HepG2 (cell line): ENCODE results near the gene LDB3. TPM values are rescaled to one million over a fixed set of nuclear protein-coding genes. Genes with fewer than 3 reads are reported as not detected.

ENCODE experiments used
- AGO2 ChIP-seq: fragments of 200-400 bp; formaldehyde crosslinking; optimal IDR thresholded peaks from 2 replicates; pipeline ENCODE3; 2017; ENCODE audit warnings: mild to moderate bottlenecking, low read depth, low read length, moderate library complexity
- CHD2 ChIP-seq: IDR thresholded peaks from 2 replicates; pipeline ENCODE4 v1.6.1; 2011; ENCODE audit warnings: low read depth, low read length, improper control_type of control experiment
- GTF2F1 ChIP-seq: fragments of 150-350 bp; IDR thresholded peaks from 2 replicates; pipeline ENCODE4 v1.6.1; 2014; ENCODE audit warnings: low read length
- HIVEP1 ChIP-seq: sonication (generic); formaldehyde crosslinking; IDR thresholded peaks from 2 replicates; pipeline ENCODE4 v1.4.0; 2020; ENCODE audit warnings: mild to moderate bottlenecking, missing genetic modification reagents
- HNRNPLL ChIP-seq: fragments of 200-400 bp; formaldehyde crosslinking; IDR thresholded peaks from 2 replicates; pipeline ENCODE4 v1.6.1; 2017; ENCODE audit warnings: mild to moderate bottlenecking, low read depth, low read length; ENCODE audit not compliant: poor library complexity, severe bottlenecking
- IRF2 ChIP-seq: IDR thresholded peaks from 2 replicates; pipeline ENCODE4 v1.6.1; 2018; ENCODE audit warnings: missing genetic modification reagents, missing compliant biosample characterization
- ISL2 ChIP-seq: sonication (generic); formaldehyde crosslinking; IDR thresholded peaks from 2 replicates; pipeline ENCODE4 v1.5.0; 2020; ENCODE audit warnings: missing genetic modification reagents
- KAT7 ChIP-seq: IDR thresholded peaks from 2 replicates; pipeline ENCODE4 v1.6.1; 2018; ENCODE audit warnings: borderline replicate concordance, missing compliant biosample characterization
- KDM5B ChIP-seq: sonication (generic); formaldehyde crosslinking; IDR thresholded peaks from 2 replicates; pipeline ENCODE4 v1.4.0; 2020; ENCODE audit warnings: missing genetic modification reagents, mild to moderate bottlenecking, borderline replicate concordance
- MAZ ChIP-seq, 2 experiments: sonication (generic) in 1 of 2; formaldehyde crosslinking in 1 of 2; IDR thresholded peaks; 2 replicates each; pipeline versions ENCODE4 v1.5.0 to v1.6.1; 2012 to 2020; ENCODE audit warnings: low read depth in 2 of 2, mild to moderate bottlenecking in 2 of 2, borderline replicate concordance in 1 of 2, improper control_type of control experiment in 1 of 2, low read length in 1 of 2, missing genetic modification reagents in 1 of 2, moderate library complexity in 1 of 2
- RARA ChIP-seq: IDR thresholded peaks from 2 replicates; pipeline ENCODE4 v1.6.1; 2016; ENCODE audit warnings: missing genetic modification reagents, missing compliant biosample characterization
- RBFOX2 ChIP-seq: fragments of 200-400 bp; formaldehyde crosslinking; IDR thresholded peaks from 2 replicates; pipeline ENCODE4 v1.6.1; 2017; ENCODE audit warnings: low read depth, mild to moderate bottlenecking, low read length
- RBM39 ChIP-seq: fragments of 200-400 bp; formaldehyde crosslinking; IDR thresholded peaks from one replicate; pipeline ENCODE4 v1.6.1; 2018; ENCODE audit warnings: antibody characterized with exemption, mild to moderate bottlenecking, low read depth, low read length; ENCODE audit not compliant: poor library complexity, severe bottlenecking
- SRY ChIP-seq: sonication (generic); formaldehyde crosslinking; IDR thresholded peaks from 2 replicates; pipeline ENCODE4 v1.8.0; 2022; ENCODE audit warnings: mild to moderate bottlenecking, missing genetic modification reagents
- TBP ChIP-seq: sonication (generic); formaldehyde crosslinking; IDR thresholded peaks from 2 replicates; pipeline ENCODE4 v1.5.0; 2020; ENCODE audit warnings: missing genetic modification reagents
- TEAD3 ChIP-seq: optimal IDR thresholded peaks from 2 replicates; pipeline ENCODE3; 2016; ENCODE audit warnings: borderline replicate concordance
- ZNF160 ChIP-seq: sonication (generic); formaldehyde crosslinking; IDR thresholded peaks from 2 replicates; pipeline ENCODE4 v1.8.0; 2022; ENCODE audit warnings: mild to moderate bottlenecking, inconsistent platforms, missing genetic modification reagents
- ZNF337 ChIP-seq: sonication (generic); formaldehyde crosslinking; IDR thresholded peaks from 2 replicates; pipeline ENCODE4 v1.5.1; 2020; ENCODE audit warnings: missing genetic modification reagents, low read depth, mild to moderate bottlenecking, borderline replicate concordance
- ZNF496 ChIP-seq: sonication (generic); formaldehyde crosslinking; IDR thresholded peaks from 2 replicates; pipeline ENCODE4 v1.8.1; 2023; ENCODE audit warnings: mild to moderate bottlenecking, moderate library complexity, missing genetic modification reagents; ENCODE audit not compliant: insufficient replicate concordance
- ZNF589 ChIP-seq: sonication (generic); formaldehyde crosslinking; conservative IDR thresholded peaks from 2 replicates; pipeline ENCODE4 v1.8.0; 2022; ENCODE audit warnings: mild to moderate bottlenecking, moderate library complexity, missing genetic modification reagents
- ZNF772 ChIP-seq: sonication (generic); formaldehyde crosslinking; IDR thresholded peaks from 2 replicates; pipeline ENCODE4 v1.5.0; 2020; ENCODE audit warnings: mild to moderate bottlenecking, missing genetic modification reagents
- polyA plus RNA-seq, 8 experiments: library from polyadenylated mRNA; depleted of rRNA in 3 of 8; stranded (reverse) in 7 of 8; unstranded in 1 of 8; fragments of >200 nt; fragmentation: Illumina TruSeq in 4 of 8; extraction: Trizol in 4 of 8; gene quantifications; 2 replicates each; pipeline versions ENCODE4 v1.2.1 to v1.2.3, GENCODE V29; 2011 to 2016; ENCODE audit warnings: low read depth in 4 of 8, missing spikeins in 1 of 8, mixed read lengths in 1 of 8; ENCODE audit not compliant: insufficient read depth in 1 of 8
- total RNA-seq, 5 experiments: library from RNA; depleted of rRNA; stranded (reverse); fragments of >200 nt; fragmentation: Illumina TruSeq; extraction: Trizol; gene quantifications; 2 replicates each; pipeline ENCODE4 v1.2.3, GENCODE V29; 2016; ENCODE audit warnings: low read depth in 1 of 5
- TF ChIP-seq, protein P1 (sequence below): sonication (generic); formaldehyde crosslinking; IDR thresholded peaks from 2 replicates; pipeline ENCODE4 v1.5.0; 2020; ENCODE audit warnings: mild to moderate bottlenecking, missing genetic modification reagents, borderline replicate concordance
- TF ChIP-seq, protein P2 (sequence below): IDR thresholded peaks from 2 replicates; pipeline ENCODE4 v1.6.1; 2016
- TF ChIP-seq, protein P3 (sequence below): sonication (generic); formaldehyde crosslinking; IDR thresholded peaks from 2 replicates; pipeline ENCODE4 v1.8.0; 2022; ENCODE audit warnings: missing genetic modification reagents, low read depth, mild to moderate bottlenecking, borderline replicate concordance
- TF ChIP-seq, protein P4 (sequence below): sonication (generic); formaldehyde crosslinking; IDR thresholded peaks from 2 replicates; pipeline ENCODE4 v1.4.0; 2020; ENCODE audit warnings: low read depth, mild to moderate bottlenecking, missing genetic modification reagents

The LDB3 gene
- total and polyA plus RNA-seq, 2 of the 13 experiments (the other 11 are each of a cell fraction or from before 2014, with no cell fraction given): not detected

DNA sequence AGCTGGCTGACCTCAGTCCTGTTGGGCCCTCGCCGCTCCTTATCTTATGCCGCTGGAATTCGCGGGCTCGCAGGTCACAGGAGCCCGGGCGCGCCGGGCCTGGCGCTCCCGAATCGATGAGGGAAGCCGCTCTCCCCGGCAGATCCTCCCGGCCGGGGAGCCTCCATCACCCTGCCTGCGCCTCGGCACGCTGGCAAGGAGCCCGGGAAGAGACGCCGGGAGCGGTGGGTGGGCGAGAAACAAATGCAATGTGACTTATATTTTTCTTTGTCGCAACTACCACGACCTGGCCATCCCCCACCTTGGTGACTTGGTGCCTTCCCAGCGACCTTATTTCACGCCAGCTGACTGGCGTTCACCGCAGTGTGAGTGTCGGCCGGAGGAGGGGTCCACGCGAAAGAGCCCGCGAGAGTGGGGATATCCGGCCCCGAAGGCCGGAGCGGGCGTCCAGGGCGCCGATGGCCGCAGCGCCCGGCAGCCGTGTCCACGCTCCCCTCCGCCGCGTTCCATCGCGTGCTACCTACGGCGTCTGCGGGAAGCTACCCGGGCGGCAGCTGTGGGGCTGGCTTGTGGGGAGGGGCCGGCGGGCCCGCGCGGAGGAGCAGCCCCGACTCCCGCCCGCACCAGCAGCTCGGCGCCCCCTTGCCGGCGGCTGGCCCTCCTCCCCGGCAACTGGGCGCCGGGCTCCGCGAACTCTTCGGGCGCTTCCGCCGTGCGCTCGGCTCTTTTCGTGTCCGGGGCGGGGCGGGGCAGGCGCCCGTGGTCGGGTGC, 87.6 kb downstream of the LDB3 start (continued):
- TF ChIP-seq, protein P1, sequence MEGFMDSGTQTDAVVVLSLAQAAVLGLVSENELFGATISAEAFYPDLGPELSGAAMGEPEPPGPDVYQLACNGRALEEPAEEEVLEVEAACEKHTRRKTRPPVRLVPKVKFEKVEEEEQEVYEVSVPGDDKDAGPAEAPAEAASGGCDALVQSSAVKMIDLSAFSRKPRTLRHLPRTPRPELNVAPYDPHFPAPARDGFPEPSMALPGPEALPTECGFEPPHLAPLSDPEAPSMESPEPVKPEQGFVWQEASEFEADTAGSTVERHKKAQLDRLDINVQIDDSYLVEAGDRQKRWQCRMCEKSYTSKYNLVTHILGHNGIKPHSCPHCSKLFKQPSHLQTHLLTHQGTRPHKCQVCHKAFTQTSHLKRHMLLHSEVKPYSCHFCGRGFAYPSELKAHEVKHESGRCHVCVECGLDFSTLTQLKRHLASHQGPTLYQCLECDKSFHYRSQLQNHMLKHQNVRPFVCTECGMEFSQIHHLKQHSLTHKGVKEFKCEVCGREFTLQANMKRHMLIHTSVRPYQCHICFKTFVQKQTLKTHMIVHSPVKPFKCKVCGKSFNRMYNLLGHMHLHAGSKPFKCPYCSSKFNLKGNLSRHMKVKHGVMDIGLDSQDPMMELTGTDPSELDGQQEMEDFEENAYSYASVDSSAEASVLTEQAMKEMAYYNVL (CRISPR knock-in tag): peak; percentile 54; the same call in 1 of the 2 replicates
- TF ChIP-seq RBM39 (peak; percentile 68), SRY (CRISPR knock-in tag) (peak; percentile 80; the same call in 1 of the 2 replicates), ZNF589 (CRISPR knock-in tag) (peak; percentile 59; the same call in 1 of the 2 replicates), KDM5B (CRISPR knock-in tag) (peak; percentile 83), ISL2 (CRISPR knock-in tag) (peak; percentile 39; the same call in 1 of the 2 replicates), CHD2 (peak; percentile 53; the same call in 1 of the 2 replicates), HIVEP1 (CRISPR knock-in tag) (peak; percentile 75), RARA (CRISPR knock-in tag) (peak; percentile 55; the same call in 1 of the 2 replicates), ZNF337 (CRISPR knock-in tag) (peak; percentile 67; the same call in 1 of the 2 replicates), ZNF496 (CRISPR knock-in tag) (no peak), KAT7 (peak; percentile 65; the same call in 1 of the 2 replicates), MAZ (IDR thresholded peaks at IDR 0.05; ENCODE audit: borderline replicate concordance, low read depth, low read length) (peak; percentile 64; the same call in 1 of the 2 replicates), MAZ (CRISPR knock-in tag; IDR thresholded peaks at IDR 0.05; ENCODE audit: low read depth) (peak; percentile 54; the same call in 1 of the 2 replicates), IRF2 (peak; percentile 13; the same call in 1 of the 2 replicates), AGO2 (peak; percentile 69), GTF2F1 (no peak), RBFOX2 (peak; percentile 85), ZNF772 (peak; percentile 79; the same call in 1 of the 2 replicates), ZNF160 (CRISPR knock-in tag) (0 out of 2 replicates have a peak, but pooled peaks have one; percentile 44), TBP (CRISPR knock-in tag) (no peak), HNRNPLL (peak; percentile 81), TEAD3 (CRISPR knock-in tag) (peak; percentile 88)
- TF ChIP-seq, protein P2, sequence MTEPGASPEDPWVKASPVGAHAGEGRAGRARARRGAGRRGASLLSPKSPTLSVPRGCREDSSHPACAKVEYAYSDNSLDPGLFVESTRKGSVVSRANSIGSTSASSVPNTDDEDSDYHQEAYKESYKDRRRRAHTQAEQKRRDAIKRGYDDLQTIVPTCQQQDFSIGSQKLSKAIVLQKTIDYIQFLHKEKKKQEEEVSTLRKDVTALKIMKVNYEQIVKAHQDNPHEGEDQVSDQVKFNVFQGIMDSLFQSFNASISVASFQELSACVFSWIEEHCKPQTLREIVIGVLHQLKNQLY (CRISPR knock-in tag): no peak
- TF ChIP-seq, protein P3, sequence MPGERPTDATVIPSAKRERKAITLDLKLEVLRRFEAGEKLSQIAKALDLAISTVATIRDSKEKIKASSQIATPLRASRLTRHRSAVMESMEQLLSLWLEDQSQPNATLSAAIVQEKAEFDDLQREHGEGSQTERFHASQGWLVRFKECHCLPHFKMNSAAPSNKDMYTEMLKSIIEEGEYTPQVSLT (CRISPR knock-in tag): no peak; the same call in 1 of the 2 replicates
- TF ChIP-seq, protein P4, sequence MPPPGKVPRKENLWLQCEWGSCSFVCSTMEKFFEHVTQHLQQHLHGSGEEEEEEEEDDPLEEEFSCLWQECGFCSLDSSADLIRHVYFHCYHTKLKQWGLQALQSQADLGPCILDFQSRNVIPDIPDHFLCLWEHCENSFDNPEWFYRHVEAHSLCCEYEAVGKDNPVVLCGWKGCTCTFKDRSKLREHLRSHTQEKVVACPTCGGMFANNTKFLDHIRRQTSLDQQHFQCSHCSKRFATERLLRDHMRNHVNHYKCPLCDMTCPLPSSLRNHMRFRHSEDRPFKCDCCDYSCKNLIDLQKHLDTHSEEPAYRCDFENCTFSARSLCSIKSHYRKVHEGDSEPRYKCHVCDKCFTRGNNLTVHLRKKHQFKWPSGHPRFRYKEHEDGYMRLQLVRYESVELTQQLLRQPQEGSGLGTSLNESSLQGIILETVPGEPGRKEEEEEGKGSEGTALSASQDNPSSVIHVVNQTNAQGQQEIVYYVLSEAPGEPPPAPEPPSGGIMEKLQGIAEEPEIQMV: no peak
